Measurements from ENCODE around the gene ARGLU1. TPM values are rescaled to one million over a fixed set of nuclear protein-coding genes. Genes with fewer than 3 reads are reported as not detected.

ARGLU1 gene
- total RNA-seq, 2 donors from 2014 or later: 156 to 163 TPM

GRCh38 chr13:106573284-106573846 lies 5.4 kb upstream of the ARGLU1 start:
- no peak overlapping the region for H3K27ac Mint-ChIP-seq
- H3K4me1 Mint-ChIP-seq: peaks cover 17% of the 10 kb centered on the region
- no peak for DNase-seq

GRCh38 chr13:106570299-106570852 lies 2.4 kb upstream of the ARGLU1 start:
- Mint-ChIP-seq H3K4me1 (peaks cover 41% of the 10 kb centered on the region), H3K4me3 (peak overlapping the region; percentile 34), H3K27me3 (no peaks in the 10 kb centered on the region), H3K36me3 (ENCODE audit: low read depth) (peaks cover 7% of the 10 kb centered on the region), H3K27ac (no peak overlapping the region)
- ATAC-seq (peak; percentile 62), DNase-seq (peak; percentile 57 to 62 (median 57))
- no peaks in the 10 kb centered on the region for H3K9me3 ChIP-seq (ENCODE audit: control insufficient read depth, low read length, poor library complexity, severe bottlenecking)

More at GRCh38 chr13:106573284-106573846, 5.4 kb upstream of the ARGLU1 start:
- no peak for ATAC-seq
- Mint-ChIP-seq H3K36me3 (ENCODE audit: low read depth) (no peaks in the 10 kb centered on the region), H3K27me3 (no peaks in the 10 kb centered on the region), H3K4me3 (no peak overlapping the region)
- H3K9me3 ChIP-seq (ENCODE audit: control insufficient read depth, low read length, poor library complexity, severe bottlenecking): no peaks in the 10 kb centered on the region

DNA sequence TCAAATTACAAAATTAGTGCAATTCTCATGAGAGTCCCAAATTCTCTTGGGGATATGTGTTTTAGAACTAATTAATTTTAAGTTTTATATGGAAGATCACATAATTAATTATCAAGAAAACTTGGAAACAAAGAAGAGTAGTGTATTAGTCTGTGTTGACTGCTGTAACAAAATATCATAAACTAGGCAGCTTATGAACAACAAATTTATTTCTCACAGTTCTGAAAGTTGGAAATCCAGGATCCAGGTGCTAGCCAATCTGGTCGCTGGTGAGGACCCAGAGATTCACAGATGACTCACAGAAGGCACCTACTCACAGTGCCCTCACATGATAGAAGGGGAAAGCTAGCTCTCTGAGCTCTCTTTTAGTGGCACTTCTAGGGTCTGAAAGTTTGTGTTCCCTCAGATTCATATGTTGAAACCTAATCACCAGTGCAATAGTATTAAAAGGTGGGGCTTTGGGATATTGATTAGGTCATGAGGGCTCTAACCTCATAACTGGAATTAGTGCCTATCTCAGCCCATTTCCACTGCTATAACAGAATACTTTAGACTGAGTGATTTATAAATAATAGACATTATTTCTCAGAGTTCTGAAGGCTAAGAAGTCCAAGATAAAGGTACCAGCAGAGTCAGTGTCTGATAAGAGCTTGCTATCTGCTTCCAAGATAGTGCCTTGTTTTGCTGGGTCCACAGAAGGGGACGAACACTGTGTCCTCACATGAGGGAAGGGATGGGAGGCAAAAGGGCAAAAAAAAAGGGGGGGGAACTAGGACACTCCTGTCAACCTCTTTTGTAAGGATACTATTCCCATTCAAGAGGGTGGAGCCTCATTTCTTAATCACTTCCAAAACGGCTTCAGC lies 1.5 kb upstream of the ARGLU1 start:
- H3K4me3 Mint-ChIP-seq: peak overlapping the region; percentile 12
- DNase-seq: no peak
- no peak for ATAC-seq
- peaks cover 50% of the 10 kb centered on the region for H3K4me1 Mint-ChIP-seq
- H3K36me3 Mint-ChIP-seq (ENCODE audit: low read depth): peaks cover 7% of the 10 kb centered on the region
- no peaks in the 10 kb centered on the region for H3K9me3 ChIP-seq (ENCODE audit: control insufficient read depth, low read length, poor library complexity, severe bottlenecking)
- no peaks in the 10 kb centered on the region for H3K27me3 Mint-ChIP-seq
- peak overlapping the region; percentile 99 for H3K27ac Mint-ChIP-seq

DNA sequence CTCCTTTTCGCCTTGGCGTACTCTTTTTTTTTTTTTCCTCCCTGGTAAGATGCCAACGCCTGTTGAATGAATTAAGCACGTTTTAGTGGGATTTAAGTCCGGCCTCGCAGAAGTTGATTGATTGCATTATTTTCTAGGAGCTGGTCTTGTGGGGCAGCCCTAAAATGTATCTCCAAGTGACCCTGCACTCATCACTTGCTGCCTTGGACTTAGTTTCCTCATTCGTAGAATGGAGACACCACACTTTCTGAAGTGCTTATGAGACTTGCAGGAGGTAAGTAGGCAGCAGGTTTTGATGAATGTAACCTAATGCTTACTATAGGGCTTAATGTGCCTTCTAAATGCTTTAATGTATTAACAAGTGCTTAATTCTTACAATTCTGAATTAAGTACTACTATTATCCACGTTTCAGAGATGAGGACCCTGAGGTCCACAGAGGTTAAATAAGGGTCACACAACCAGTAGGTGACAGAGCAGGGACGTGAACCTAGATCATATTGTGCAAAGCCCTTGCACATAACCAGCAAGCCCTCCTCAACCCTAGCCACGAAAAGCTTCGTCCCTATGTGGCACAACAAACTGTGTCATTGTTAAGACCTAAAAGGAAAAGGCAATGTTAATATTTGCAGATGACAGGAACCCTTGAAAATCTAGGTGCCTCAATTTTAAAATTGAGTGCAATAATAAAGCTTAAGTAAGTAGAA lies 514 bp upstream of the ARGLU1 start:
- ATAC-seq: peak; percentile 4
- H3K9me3 ChIP-seq (ENCODE audit: control insufficient read depth, low read length, poor library complexity, severe bottlenecking): no peaks in the 10 kb centered on the region
- Mint-ChIP-seq H3K4me1 (peaks cover 59% of the 10 kb centered on the region), H3K27ac (peak overlapping the region; percentile 99), H3K36me3 (ENCODE audit: low read depth) (peaks cover 7% of the 10 kb centered on the region), H3K27me3 (no peaks in the 10 kb centered on the region), H3K4me3 (peak overlapping the region; percentile 99)
- no peak for DNase-seq

DNA sequence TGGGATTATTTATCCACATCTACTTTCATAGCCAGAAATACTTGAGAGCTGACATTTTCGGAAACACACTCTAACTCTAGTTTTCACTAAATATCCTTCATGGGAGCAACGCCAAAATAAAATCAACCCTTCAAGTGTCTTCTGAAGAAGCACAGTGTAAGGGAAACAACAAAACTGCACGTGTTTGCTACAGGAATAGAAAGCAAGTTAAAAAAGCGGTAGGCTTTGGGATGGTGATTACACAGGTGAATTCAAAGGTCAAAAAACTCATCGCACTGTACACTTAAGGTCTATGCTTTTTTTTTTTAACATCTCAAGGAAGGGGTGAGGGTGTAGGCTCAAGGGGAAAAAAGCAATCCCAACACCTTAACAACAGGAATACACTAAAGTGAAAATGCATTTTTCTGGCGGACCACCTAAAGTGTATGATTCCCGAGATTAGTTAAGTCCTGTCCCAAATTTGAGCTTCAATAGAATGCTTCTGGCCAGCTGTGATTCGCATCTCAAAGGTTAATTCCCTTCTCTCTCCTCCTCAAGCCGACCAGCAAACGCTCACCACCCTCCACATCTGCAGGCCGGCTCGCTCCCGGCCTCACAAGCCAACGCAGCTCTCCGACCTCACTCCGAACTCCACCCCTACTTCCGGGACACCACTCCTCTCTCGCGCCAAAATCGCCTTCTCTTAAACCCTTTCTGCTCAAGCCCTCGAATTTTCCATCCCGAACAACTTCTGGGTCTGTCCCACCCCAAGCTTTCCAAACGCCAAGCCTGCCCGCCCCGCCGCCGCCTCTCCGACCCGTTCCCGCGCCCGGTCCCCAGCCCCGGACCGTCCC lies 1.1 kb downstream of the ARGLU1 start:
- DNase-seq: no peak
- H3K27me3 Mint-ChIP-seq: no peaks in the 10 kb centered on the region
- no peaks in the 10 kb centered on the region for H3K9me3 ChIP-seq (ENCODE audit: control insufficient read depth, low read length, poor library complexity, severe bottlenecking)
- peaks cover 7% of the 10 kb centered on the region for H3K36me3 Mint-ChIP-seq (ENCODE audit: low read depth)
- H3K4me3 Mint-ChIP-seq: peak overlapping the region; percentile 99
- peak overlapping the region; percentile 99 for H3K27ac Mint-ChIP-seq
- H3K4me1 Mint-ChIP-seq: peaks cover 62% of the 10 kb centered on the region
- no peak for ATAC-seq

DNA sequence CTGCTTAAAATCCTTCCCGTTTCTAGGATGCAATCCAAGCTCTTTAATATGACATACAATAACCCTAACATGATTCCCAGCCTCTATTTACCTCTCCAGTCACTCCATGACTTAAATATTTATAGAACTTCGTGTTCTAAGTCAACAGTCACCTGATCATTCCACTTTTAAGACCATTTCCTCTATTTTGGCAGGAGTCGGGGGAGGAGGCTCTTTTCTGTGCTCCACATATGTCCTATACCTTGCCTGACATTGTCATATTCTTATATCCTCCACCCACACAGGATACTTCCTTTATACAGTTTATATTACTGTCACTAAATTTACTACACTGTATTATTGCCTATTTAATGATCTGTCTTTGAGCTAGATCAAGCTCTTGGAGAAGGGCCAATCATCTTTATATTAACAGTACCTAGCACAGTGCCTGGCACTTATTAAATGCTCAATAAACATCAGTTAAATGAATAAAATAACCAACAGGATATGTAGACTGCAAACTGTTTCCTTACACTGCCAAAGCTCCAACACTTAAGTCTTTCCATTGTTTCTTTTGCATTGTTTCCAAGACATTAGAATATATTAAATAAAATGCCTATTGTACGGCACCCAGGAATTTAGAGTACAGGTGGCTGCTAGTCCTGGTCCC lies 2.7 kb downstream of the ARGLU1 start:
- H3K4me1 Mint-ChIP-seq: peaks cover 68% of the 10 kb centered on the region
- DNase-seq (no peak), ATAC-seq (no peak)
- H3K36me3 Mint-ChIP-seq (ENCODE audit: low read depth): peaks cover 7% of the 10 kb centered on the region
- no peaks in the 10 kb centered on the region for H3K27me3 Mint-ChIP-seq
- H3K27ac Mint-ChIP-seq: peak overlapping the region; percentile 91
- H3K4me3 Mint-ChIP-seq: peak overlapping the region; percentile 99
- no peaks in the 10 kb centered on the region for H3K9me3 ChIP-seq (ENCODE audit: control insufficient read depth, low read length, poor library complexity, severe bottlenecking)

GRCh38 chr13:106562301-106562700 lies 5.6 kb downstream of the ARGLU1 start:
- no peaks in the 10 kb centered on the region for H3K9me3 ChIP-seq (ENCODE audit: control insufficient read depth, low read length, poor library complexity, severe bottlenecking)
- H3K27me3 Mint-ChIP-seq: no peaks in the 10 kb centered on the region
- DNase-seq: no peak
- no peak for ATAC-seq
- peak overlapping the region; percentile 76 for H3K27ac Mint-ChIP-seq
- H3K36me3 Mint-ChIP-seq (ENCODE audit: low read depth): peaks cover 4% of the 10 kb centered on the region
- peaks cover 66% of the 10 kb centered on the region for H3K4me1 Mint-ChIP-seq
- peak overlapping the region; percentile 68 for H3K4me3 Mint-ChIP-seq

DNA sequence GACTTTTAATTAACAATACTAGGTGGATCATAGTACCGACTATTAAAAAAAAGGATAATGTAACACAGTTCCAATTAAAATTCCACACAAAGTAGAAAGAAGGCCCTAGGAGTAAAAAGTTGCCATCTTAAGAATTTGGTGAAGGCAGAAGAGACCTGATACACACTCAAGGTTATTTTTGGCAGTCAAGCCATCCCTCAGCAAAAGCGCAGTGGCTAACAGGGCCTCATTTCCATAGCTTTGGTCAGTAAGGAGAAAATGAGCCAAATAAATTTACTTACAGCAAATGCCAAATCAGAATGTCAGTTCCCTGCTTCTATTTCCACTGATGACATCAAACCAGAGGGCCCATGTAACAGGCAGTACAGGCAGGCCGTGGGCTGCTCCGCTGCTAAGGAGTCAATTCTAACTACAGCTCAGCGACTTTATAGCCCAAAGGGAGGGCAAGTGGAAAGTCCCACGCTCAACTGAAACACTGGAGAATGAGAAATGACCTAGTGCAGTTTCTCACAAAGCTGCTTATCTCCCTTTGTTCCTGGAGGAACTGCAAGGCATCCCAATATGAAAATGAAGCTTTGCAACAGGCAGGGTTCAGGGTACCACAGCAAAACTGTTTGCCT lies 6.3 kb downstream of the ARGLU1 start:
- Mint-ChIP-seq H3K36me3 (ENCODE audit: low read depth) (peaks cover 2% of the 10 kb centered on the region), H3K4me1 (peaks cover 65% of the 10 kb centered on the region), H3K27ac (peak overlapping the region; percentile 76), H3K4me3 (peak overlapping the region; percentile 49), H3K27me3 (no peaks in the 10 kb centered on the region)
- no peaks in the 10 kb centered on the region for H3K9me3 ChIP-seq (ENCODE audit: control insufficient read depth, low read length, poor library complexity, severe bottlenecking)
- ATAC-seq (peak; percentile 88), DNase-seq (peak in 2 of 3 donors; percentile 8 to 12)

- DNase-seq (no peak), ATAC-seq (no peak)
- Mint-ChIP-seq H3K36me3 (ENCODE audit: low read depth) (peaks cover 4% of the 10 kb centered on the region), H3K27me3 (no peaks in the 10 kb centered on the region), H3K27ac (peak overlapping the region; percentile 76), H3K4me3 (peak overlapping the region; percentile 63), H3K4me1 (peaks cover 58% of the 10 kb centered on the region)
- H3K9me3 ChIP-seq (ENCODE audit: control insufficient read depth, low read length, poor library complexity, severe bottlenecking): no peaks in the 10 kb centered on the region
These were observed 7.1 kb downstream of the ARGLU1 start for GRCh38 chr13:106560821-106561220.

DNA sequence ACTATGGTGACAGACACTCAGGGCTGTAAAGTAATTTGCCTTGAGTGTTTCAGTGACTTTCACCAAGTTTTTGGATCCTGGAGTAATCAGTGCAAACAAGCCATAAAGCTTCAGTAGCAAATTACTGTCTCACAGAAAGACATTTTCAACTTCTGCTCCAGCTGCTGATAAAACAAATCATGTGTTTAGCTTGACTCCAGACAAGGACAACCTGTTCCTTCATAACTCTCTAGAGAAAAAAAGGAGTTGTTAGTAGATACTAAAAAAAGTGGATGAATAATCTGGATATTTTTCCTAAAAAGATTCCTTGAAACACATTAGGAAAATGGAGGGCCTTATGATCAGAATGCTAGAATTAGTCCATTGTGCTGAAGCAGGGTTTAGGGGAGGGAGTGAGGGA lies 9.4 kb downstream of the ARGLU1 start:
- Mint-ChIP-seq H3K27ac (peak overlapping the region; percentile 49), H3K27me3 (no peaks in the 10 kb centered on the region), H3K4me1 (peaks cover 45% of the 10 kb centered on the region), H3K4me3 (no peak overlapping the region), H3K36me3 (ENCODE audit: low read depth) (peaks cover 8% of the 10 kb centered on the region)
- ATAC-seq (no peak), DNase-seq (no peak)
- no peaks in the 10 kb centered on the region for H3K9me3 ChIP-seq (ENCODE audit: control insufficient read depth, low read length, poor library complexity, severe bottlenecking)

DNA sequence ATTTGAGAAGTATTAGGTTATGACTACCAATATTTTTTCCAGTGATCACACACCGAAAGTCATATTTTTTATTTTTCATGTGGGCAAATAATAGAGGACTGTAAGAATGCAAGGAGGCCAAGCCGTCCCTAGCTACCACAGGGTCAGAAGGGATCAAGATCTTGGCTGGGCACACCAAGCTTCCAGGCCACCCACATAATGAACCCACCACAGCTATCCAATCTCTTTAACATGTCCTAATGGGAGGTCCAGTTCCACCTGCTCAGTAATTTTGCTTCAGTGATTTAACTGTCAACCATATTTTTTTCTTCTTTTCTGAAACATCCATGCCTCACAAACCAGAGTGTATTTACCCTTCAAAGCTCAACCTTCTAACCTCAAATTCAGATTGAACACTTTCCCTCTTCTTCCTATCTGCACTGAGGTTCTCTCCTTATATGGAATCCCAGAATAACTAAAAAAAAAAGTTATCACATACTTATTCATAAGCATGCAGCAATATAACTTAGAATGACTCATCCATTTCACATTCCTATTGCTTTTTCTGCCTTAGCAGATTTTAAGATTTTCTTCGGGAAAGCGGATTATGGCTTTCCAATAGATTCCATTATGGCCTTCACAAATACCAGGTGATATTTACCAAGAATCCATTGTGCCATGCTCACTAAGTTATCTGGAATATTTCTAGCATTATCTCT lies 12.2 kb downstream of the ARGLU1 start:
- H3K27ac Mint-ChIP-seq: no peak overlapping the region
- DNase-seq: no peak
- no peaks in the 10 kb centered on the region for H3K9me3 ChIP-seq (ENCODE audit: control insufficient read depth, low read length, poor library complexity, severe bottlenecking)
- peaks cover 36% of the 10 kb centered on the region for H3K4me1 Mint-ChIP-seq
- H3K36me3 Mint-ChIP-seq (ENCODE audit: low read depth): peaks cover 16% of the 10 kb centered on the region
- no peak for ATAC-seq
- H3K27me3 Mint-ChIP-seq: no peaks in the 10 kb centered on the region
- no peak overlapping the region for H3K4me3 Mint-ChIP-seq
